Measurements from ENCODE around the gene HGFAC.

HGFAC gene

GRCh38 chr4:3440011-3440410, 1.8 kb upstream of the HGFAC start:
- Histone ChIP-seq H3K27ac (ENCODE audit: low read depth, low read length) (no peak overlapping the region), H3K9ac (ENCODE audit: low read depth in 1 of 2, low read length in 2 of 2) (no peak overlapping the region), H3K4me3 (ENCODE audit: low read depth in 1 of 2, low read length in 2 of 2) (no peak overlapping the region), H3K4me1 (ENCODE audit: control insufficient read depth in 1 of 2, insufficient read depth in 2 of 2, low read length in 2 of 2) (no peaks in the 10 kb centered on the region), H3K27me3 (ENCODE audit: control insufficient read depth in 1 of 2, insufficient read depth in 2 of 2, low read length in 2 of 2) (no peaks in the 10 kb centered on the region), H3K9me3 (ENCODE audit: control insufficient read depth in 1 of 2, low read length in 2 of 2) (no peaks in the 10 kb centered on the region), H3K36me3 (ENCODE audit: control insufficient read depth in 1 of 2, insufficient read depth in 2 of 2, low read length in 2 of 2) (no peaks in the 10 kb centered on the region)

DNA sequence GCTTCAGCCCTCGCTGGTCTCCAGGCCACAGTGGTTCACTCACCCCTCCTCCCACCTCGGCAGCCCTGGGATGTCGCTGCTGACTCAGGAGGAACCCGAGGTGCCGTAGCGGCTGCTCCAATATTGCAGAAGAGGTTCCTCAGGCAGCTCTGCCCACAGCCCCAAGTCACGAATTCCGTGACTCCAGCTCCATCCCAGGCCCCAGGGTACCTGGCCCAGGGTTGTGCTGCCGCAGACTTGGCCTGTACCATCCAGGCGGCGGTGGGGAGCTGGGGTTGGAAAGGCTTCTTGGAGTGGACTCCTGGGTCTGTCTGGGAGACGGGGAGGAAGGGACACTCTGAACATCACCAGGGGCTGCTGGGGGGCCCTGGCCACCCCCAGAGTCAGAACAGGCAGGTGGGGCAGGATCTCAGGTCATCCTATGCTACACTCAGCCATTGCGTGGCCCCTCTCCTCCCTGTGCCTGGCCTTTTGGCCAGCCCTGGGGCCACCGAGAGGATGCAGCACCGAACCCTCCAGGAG, 728 bp upstream of the HGFAC start:
- H3K4me1 ChIP-seq (ENCODE audit: control insufficient read depth in 1 of 2, insufficient read depth in 2 of 2, low read length in 2 of 2): no peaks in the 10 kb centered on the region
- H3K27me3 ChIP-seq (ENCODE audit: control insufficient read depth in 1 of 2, insufficient read depth in 2 of 2, low read length in 2 of 2): no peaks in the 10 kb centered on the region
- H3K27ac ChIP-seq (ENCODE audit: low read depth, low read length): no peak overlapping the region
- no peak overlapping the region for H3K4me3 ChIP-seq (ENCODE audit: low read depth in 1 of 2, low read length in 2 of 2)
- H3K36me3 ChIP-seq (ENCODE audit: control insufficient read depth in 1 of 2, insufficient read depth in 2 of 2, low read length in 2 of 2): no peaks in the 10 kb centered on the region
- H3K9ac ChIP-seq (ENCODE audit: low read depth in 1 of 2, low read length in 2 of 2): no peak overlapping the region
- no peaks in the 10 kb centered on the region for H3K9me3 ChIP-seq (ENCODE audit: control insufficient read depth in 1 of 2, low read length in 2 of 2)

DNA sequence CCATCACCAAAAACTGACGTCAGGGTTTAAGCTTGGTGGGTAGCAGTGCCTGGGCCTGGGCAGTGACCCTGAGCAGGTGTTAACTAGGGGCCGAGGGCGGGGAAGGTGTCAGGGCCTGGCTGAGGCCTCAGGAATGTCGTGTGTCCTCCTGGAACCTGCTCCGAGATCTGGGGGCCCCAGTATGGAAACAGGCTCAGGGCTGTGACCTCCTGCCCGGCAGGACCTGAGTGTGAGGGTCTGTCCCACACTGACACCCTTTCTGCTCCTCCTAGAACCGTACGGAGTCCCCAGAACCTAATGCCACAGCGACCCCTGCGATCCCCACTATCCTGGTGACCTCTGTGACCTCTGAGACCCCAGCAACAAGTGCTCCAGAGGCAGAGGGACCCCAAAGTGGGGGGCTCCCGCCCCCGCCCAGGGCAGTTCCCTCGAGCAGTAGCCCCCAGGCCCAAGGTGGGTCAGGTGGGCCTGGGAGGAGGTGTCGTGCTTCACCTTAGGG, 741 bp downstream of the HGFAC start:
- Histone ChIP-seq H3K4me3 (ENCODE audit: low read depth in 1 of 2, low read length in 2 of 2) (no peak overlapping the region), H3K36me3 (ENCODE audit: control insufficient read depth in 1 of 2, insufficient read depth in 2 of 2, low read length in 2 of 2) (no peaks in the 10 kb centered on the region), H3K9ac (ENCODE audit: low read depth in 1 of 2, low read length in 2 of 2) (no peak overlapping the region), H3K27ac (ENCODE audit: low read depth, low read length) (no peak overlapping the region), H3K4me1 (ENCODE audit: control insufficient read depth in 1 of 2, insufficient read depth in 2 of 2, low read length in 2 of 2) (no peaks in the 10 kb centered on the region), H3K27me3 (ENCODE audit: control insufficient read depth in 1 of 2, insufficient read depth in 2 of 2, low read length in 2 of 2) (no peaks in the 10 kb centered on the region), H3K9me3 (ENCODE audit: control insufficient read depth in 1 of 2, low read length in 2 of 2) (no peaks in the 10 kb centered on the region)

GRCh38 chr4:3442959-3443749, 1.4 kb downstream of the HGFAC start:
- Histone ChIP-seq H3K27ac (ENCODE audit: low read depth, low read length) (no peak overlapping the region), H3K36me3 (ENCODE audit: control insufficient read depth in 1 of 2, insufficient read depth in 2 of 2, low read length in 2 of 2) (no peaks in the 10 kb centered on the region), H3K27me3 (ENCODE audit: control insufficient read depth in 1 of 2, insufficient read depth in 2 of 2, low read length in 2 of 2) (no peaks in the 10 kb centered on the region), H3K4me3 (ENCODE audit: low read depth in 1 of 2, low read length in 2 of 2) (no peak overlapping the region), H3K9ac (ENCODE audit: low read depth in 1 of 2, low read length in 2 of 2) (no peak overlapping the region), H3K9me3 (ENCODE audit: control insufficient read depth in 1 of 2, low read length in 2 of 2) (no peaks in the 10 kb centered on the region), H3K4me1 (ENCODE audit: control insufficient read depth in 1 of 2, insufficient read depth in 2 of 2, low read length in 2 of 2) (no peaks in the 10 kb centered on the region)

DNA sequence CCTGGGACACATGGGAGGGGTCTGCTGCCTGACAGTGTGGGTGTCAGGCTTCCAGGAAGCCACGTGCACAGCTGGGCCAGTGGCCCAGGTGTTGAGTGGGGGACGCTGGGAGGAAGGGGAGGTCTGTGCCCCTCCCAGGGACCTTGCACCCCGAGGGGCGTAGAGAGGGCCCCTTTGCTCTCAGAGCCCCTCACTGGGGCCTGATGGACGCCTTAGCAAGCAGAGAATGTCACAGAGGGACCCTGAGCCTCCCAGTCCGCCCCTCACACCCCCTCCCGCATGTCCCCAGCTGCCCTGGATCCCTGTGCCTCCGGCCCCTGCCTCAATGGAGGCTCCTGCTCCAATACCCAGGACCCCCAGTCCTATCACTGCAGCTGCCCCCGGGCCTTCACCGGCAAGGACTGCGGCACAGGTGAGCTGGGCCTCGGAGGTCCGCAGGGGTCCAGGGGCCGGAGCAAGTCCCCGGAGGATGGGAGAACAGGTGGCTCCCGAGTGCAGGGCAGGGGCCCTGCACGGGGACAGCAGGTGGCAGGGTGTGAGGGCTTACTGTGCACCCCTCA, 2.1 kb downstream of the HGFAC start:
- Histone ChIP-seq H3K36me3 (ENCODE audit: control insufficient read depth in 1 of 2, insufficient read depth in 2 of 2, low read length in 2 of 2) (no peaks in the 10 kb centered on the region), H3K4me1 (ENCODE audit: control insufficient read depth in 1 of 2, insufficient read depth in 2 of 2, low read length in 2 of 2) (no peaks in the 10 kb centered on the region), H3K27me3 (ENCODE audit: control insufficient read depth in 1 of 2, insufficient read depth in 2 of 2, low read length in 2 of 2) (no peaks in the 10 kb centered on the region), H3K4me3 (ENCODE audit: low read depth in 1 of 2, low read length in 2 of 2) (no peak overlapping the region), H3K27ac (ENCODE audit: low read depth, low read length) (no peak overlapping the region), H3K9me3 (ENCODE audit: control insufficient read depth in 1 of 2, low read length in 2 of 2) (no peaks in the 10 kb centered on the region), H3K9ac (ENCODE audit: low read depth in 1 of 2, low read length in 2 of 2) (no peak overlapping the region)

GRCh38 chr4:3444351-3445110, 2.8 kb downstream of the HGFAC start:
- Histone ChIP-seq H3K36me3 (ENCODE audit: control insufficient read depth in 1 of 2, insufficient read depth in 2 of 2, low read length in 2 of 2) (no peaks in the 10 kb centered on the region), H3K27ac (ENCODE audit: low read depth, low read length) (no peak overlapping the region), H3K9ac (ENCODE audit: low read depth in 1 of 2, low read length in 2 of 2) (no peak overlapping the region), H3K27me3 (ENCODE audit: control insufficient read depth in 1 of 2, insufficient read depth in 2 of 2, low read length in 2 of 2) (no peaks in the 10 kb centered on the region), H3K9me3 (ENCODE audit: control insufficient read depth in 1 of 2, low read length in 2 of 2) (no peaks in the 10 kb centered on the region), H3K4me1 (ENCODE audit: control insufficient read depth in 1 of 2, insufficient read depth in 2 of 2, low read length in 2 of 2) (no peaks in the 10 kb centered on the region), H3K4me3 (ENCODE audit: low read depth in 1 of 2, low read length in 2 of 2) (no peak overlapping the region)

DNA sequence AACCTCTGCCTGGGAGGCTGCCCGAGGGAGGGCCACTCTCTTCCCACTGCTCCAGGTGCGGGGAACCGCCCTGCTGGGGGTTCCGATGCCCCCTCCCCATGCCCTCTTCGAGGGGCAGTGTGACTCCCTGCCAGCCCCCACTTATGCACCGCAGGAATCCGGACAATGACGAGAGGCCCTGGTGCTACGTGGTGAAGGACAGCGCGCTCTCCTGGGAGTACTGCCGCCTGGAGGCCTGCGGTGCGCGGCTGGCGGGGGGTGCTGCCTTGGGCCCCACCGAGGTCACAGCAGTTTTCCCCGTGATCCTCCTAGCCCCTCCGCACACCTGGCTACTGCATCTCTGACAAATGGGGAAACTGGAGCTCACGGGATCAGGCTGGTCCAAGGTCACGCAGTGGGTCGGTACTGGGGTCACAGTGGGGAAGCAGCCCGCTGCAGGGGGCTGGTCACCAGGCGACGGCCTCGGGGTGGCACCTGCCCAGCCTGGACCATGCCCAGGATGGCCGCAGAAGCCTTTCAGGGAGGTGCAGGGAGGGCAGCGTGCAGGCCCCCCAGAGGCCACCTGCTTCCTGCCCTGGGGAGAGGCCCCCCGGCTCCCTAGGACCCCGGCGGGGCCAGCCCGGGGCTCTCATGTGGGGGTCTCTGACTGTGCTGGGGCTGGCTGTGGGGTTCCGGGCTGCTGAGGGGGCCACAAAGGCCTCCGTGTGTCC, 3.5 kb downstream of the HGFAC start:
- H3K4me1 ChIP-seq (ENCODE audit: control insufficient read depth in 1 of 2, insufficient read depth in 2 of 2, low read length in 2 of 2): no peaks in the 10 kb centered on the region
- H3K4me3 ChIP-seq (ENCODE audit: low read depth in 1 of 2, low read length in 2 of 2): no peak overlapping the region

DNA sequence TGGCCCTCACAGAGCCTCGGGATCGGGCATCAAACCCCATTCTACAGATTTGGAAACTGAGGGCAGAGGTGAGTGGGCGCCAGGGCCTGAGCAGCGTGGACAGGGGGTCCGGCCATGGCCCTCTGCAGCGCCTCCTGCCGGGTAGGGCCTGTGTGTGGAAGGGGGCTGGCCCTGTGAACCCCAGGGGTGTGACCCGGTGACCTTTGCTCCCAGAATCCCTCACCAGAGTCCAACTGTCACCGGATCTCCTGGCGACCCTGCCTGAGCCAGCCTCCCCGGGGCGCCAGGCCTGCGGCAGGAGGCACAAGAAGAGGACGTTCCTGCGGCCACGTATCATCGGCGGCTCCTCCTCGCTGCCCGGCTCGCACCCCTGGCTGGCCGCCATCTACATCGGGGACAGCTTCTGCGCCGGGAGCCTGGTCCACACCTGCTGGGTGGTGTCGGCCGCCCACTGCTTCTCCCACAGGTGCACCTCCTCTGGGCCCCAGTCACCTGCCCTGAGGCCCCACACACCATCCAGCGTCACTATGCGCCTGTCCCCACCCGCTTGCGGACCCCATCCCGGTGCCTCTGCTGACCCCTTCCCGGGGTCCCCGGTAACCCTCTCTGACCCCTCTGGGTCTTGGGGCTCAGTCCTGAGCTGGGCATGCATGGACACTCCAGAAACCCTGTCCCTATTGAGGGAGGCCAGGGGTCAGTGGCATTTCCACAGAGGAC, 4.2 kb downstream of the HGFAC start:
- H3K36me3 ChIP-seq (ENCODE audit: control insufficient read depth in 1 of 2, insufficient read depth in 2 of 2, low read length in 2 of 2): no peaks in the 10 kb centered on the region
- no peaks in the 10 kb centered on the region for H3K9me3 ChIP-seq (ENCODE audit: control insufficient read depth in 1 of 2, low read length in 2 of 2)
- H3K27me3 ChIP-seq (ENCODE audit: control insufficient read depth in 1 of 2, insufficient read depth in 2 of 2, low read length in 2 of 2): no peaks in the 10 kb centered on the region
- H3K4me3 ChIP-seq (ENCODE audit: low read depth in 1 of 2, low read length in 2 of 2): no peak overlapping the region
- H3K27ac ChIP-seq (ENCODE audit: low read depth, low read length): no peak overlapping the region
- H3K9ac ChIP-seq (ENCODE audit: low read depth in 1 of 2, low read length in 2 of 2): no peak overlapping the region
- no peaks in the 10 kb centered on the region for H3K4me1 ChIP-seq (ENCODE audit: control insufficient read depth in 1 of 2, insufficient read depth in 2 of 2, low read length in 2 of 2)

More for the DNA sequence above, 3.5 kb downstream of the HGFAC start:
- Histone ChIP-seq H3K9ac (ENCODE audit: low read depth in 1 of 2, low read length in 2 of 2) (no peak overlapping the region), H3K27ac (ENCODE audit: low read depth, low read length) (no peak overlapping the region), H3K36me3 (ENCODE audit: control insufficient read depth in 1 of 2, insufficient read depth in 2 of 2, low read length in 2 of 2) (no peaks in the 10 kb centered on the region), H3K9me3 (ENCODE audit: control insufficient read depth in 1 of 2, low read length in 2 of 2) (no peaks in the 10 kb centered on the region), H3K27me3 (ENCODE audit: control insufficient read depth in 1 of 2, insufficient read depth in 2 of 2, low read length in 2 of 2) (no peaks in the 10 kb centered on the region)

GRCh38 chr4:3446631-3447320, 5.0 kb downstream of the HGFAC start:
- Histone ChIP-seq H3K36me3 (ENCODE audit: control insufficient read depth in 1 of 2, insufficient read depth in 2 of 2, low read length in 2 of 2) (no peaks in the 10 kb centered on the region), H3K4me1 (ENCODE audit: control insufficient read depth in 1 of 2, insufficient read depth in 2 of 2, low read length in 2 of 2) (peaks cover 6% of the 10 kb centered on the region in 2 donors), H3K27me3 (ENCODE audit: control insufficient read depth in 1 of 2, insufficient read depth in 2 of 2, low read length in 2 of 2) (no peaks in the 10 kb centered on the region), H3K27ac (ENCODE audit: low read depth, low read length) (no peak overlapping the region), H3K9me3 (ENCODE audit: control insufficient read depth in 1 of 2, low read length in 2 of 2) (no peaks in the 10 kb centered on the region), H3K9ac (ENCODE audit: low read depth in 1 of 2, low read length in 2 of 2) (no peak overlapping the region), H3K4me3 (ENCODE audit: low read depth in 1 of 2, low read length in 2 of 2) (no peak overlapping the region)

All from duodenal mucosa (tissue), 2 donors.